A549 (cell line): Measurements from ENCODE around the gene RABGAP1L. TPM values are rescaled to one million over a fixed set of nuclear protein-coding genes. Genes with fewer than 3 reads are reported as not detected.

Experiments
- ATAC-seq, 2 experiments: fragments of 200-7000 bp in 1 of 2; fragments of >200 bp in 1 of 2; cut with Nextera tagmentation in 1 of 2; cut with Tn5 transposase in 1 of 2; 3 replicates each; pipeline versions ENCODE4 v1.8.0 to v1.9.1; 2018 to 2020; ENCODE audit warnings: mild to moderate bottlenecking in 1 of 2, moderate library complexity in 1 of 2
- CTCF ChIA-PET: fragments of 300-600 bp; sonication (Branson Sonifier 250); formaldehyde crosslinking; extraction: SDS; loops from one replicate; lab custom pipeline; 2021; ENCODE audit warnings: antibody characterized with exemption, inconsistent platforms; lab: Yijun Ruan, JAX
- POLR2A ChIA-PET: fragments of 350-600 bp; formaldehyde crosslinking; extraction: SDS; loops from one replicate; lab custom pipeline; 2021; ENCODE audit warnings: antibody characterized with exemption, inconsistent platforms; lab: Yijun Ruan, JAX
- DNase-seq, 2 experiments: peaks; one replicate each; pipeline versions ENCODE4 v3.0.0 to v3.0.0-alpha.2; 2011 to 2016; ENCODE audit warnings: low read depth in 1 of 2, low spot score in 1 of 2
- FAIRE-seq: peaks from 2 replicates; lab custom pipeline; 2011; peaks lifted over from hg19 to GRCh38; lab: Jason Lieb, UNC
- H3K27ac ChIP-seq, 2 experiments: fragments of >200 bp; sonication (Bioruptor Twin); formaldehyde crosslinking; 3 replicates each; pipeline ENCODE4 v1.5.1; 2016 to 2017
- H3K4me1 ChIP-seq: fragments of >200 bp; sonication (Bioruptor Twin); formaldehyde crosslinking; 3 replicates; pipeline ENCODE4 v1.6.1; 2016
- H3K4me2 ChIP-seq: fragments of >200 bp; sonication (Bioruptor Twin); formaldehyde crosslinking; 3 replicates; pipeline ENCODE4 v1.6.1; 2016
- H3K4me3 ChIP-seq: fragments of >200 bp; sonication (Bioruptor Twin); formaldehyde crosslinking; 3 replicates; pipeline ENCODE4 v1.5.1; 2016
- H3K9me3 ChIP-seq: fragments of >200 bp; sonication (Bioruptor Twin); formaldehyde crosslinking; 3 replicates; pipeline ENCODE4 v1.6.1; 2016
- CBX8 ChIP-seq: fragments of 200-600 bp; sonication (generic); IDR thresholded peaks from 2 replicates; pipeline ENCODE4 v1.6.1; 2016
- CHD4 ChIP-seq: fragments of 200-600 bp; sonication (generic); IDR thresholded peaks from 2 replicates; pipeline ENCODE4 v1.6.1; 2016; ENCODE audit warnings: antibody characterized with exemption, mild to moderate bottlenecking, borderline replicate concordance
- EP300 ChIP-seq, 2 experiments: fragments of >200 bp; sonication (Bioruptor Twin); formaldehyde crosslinking; IDR thresholded peaks; 2 replicates in 1 of 2; 3 replicates in 1 of 2; pipeline ENCODE4 v1.6.1; 2016 to 2017
- HDAC2 ChIP-seq: fragments of 200-600 bp; sonication (generic); IDR thresholded peaks from 2 replicates; pipeline ENCODE4 v1.6.1; 2016
- HEYL ChIP-seq: fragments of 250-450 bp; sonication (Bioruptor Pico); IDR thresholded peaks from 2 replicates; pipeline ENCODE4 v1.8.0; 2021; ENCODE audit warnings: mild to moderate bottlenecking, moderate library complexity
- HOXA7 ChIP-seq: fragments of 250-450 bp; sonication (Bioruptor Pico); IDR thresholded peaks from 2 replicates; pipeline ENCODE4 v1.5.0; 2020; ENCODE audit warnings: mild to moderate bottlenecking, moderate library complexity
- JUNB ChIP-seq: fragments of >200 bp; sonication (Bioruptor Twin); formaldehyde crosslinking; IDR thresholded peaks from 2 replicates; pipeline ENCODE4 v1.6.1; 2016
- KDM1A ChIP-seq: fragments of 200-600 bp; sonication (generic); IDR thresholded peaks from 2 replicates; pipeline ENCODE4 v1.6.1; 2016; ENCODE audit warnings: low read depth, mild to moderate bottlenecking
- KDM5A ChIP-seq: fragments of 200-600 bp; sonication (generic); IDR thresholded peaks from 2 replicates; pipeline ENCODE4 v1.6.1; 2016; ENCODE audit warnings: antibody characterized with exemption, mild to moderate bottlenecking
- MAFK ChIP-seq: fragments of 450-650 bp; IDR thresholded peaks from 2 replicates; pipeline ENCODE4 v1.6.1; 2014; ENCODE audit not compliant: partially characterized antibody
- NFE2L2 ChIP-seq: fragments of 150-350 bp; conservative IDR thresholded peaks from 2 replicates; pipeline ENCODE4 v1.6.1; 2014; ENCODE audit warnings: low read length
- NR3C1 ChIP-seq: fragments of >200 bp; sonication (Bioruptor Twin); formaldehyde crosslinking; IDR thresholded peaks from 3 replicates; pipeline ENCODE4 v1.6.1; 2017
- RARB ChIP-seq: fragments of 250-450 bp; sonication (Bioruptor Pico); IDR thresholded peaks from 2 replicates; pipeline ENCODE4 v1.8.0; 2021; ENCODE audit warnings: mild to moderate bottlenecking, moderate library complexity
- RFX5 ChIP-seq: fragments of 450-650 bp; IDR thresholded peaks from 2 replicates; pipeline ENCODE4 v1.7.1; 2014; ENCODE audit warnings: antibody characterized with exemption, mild to moderate bottlenecking, moderate library complexity
- SMC3 ChIP-seq: fragments of >200 bp; sonication (Bioruptor Twin); formaldehyde crosslinking; IDR thresholded peaks from 3 replicates; pipeline ENCODE4 v1.6.1; 2018; ENCODE audit warnings: inconsistent platforms
- SREBF2 ChIP-seq: fragments of 450-650 bp; IDR thresholded peaks from 2 replicates; pipeline ENCODE4 v1.6.1; 2014; ENCODE audit warnings: mild to moderate bottlenecking, moderate library complexity
- TFCP2L1 ChIP-seq: fragments of 250-450 bp; sonication (Bioruptor Pico); IDR thresholded peaks from 2 replicates; pipeline ENCODE4 v1.5.0; 2021; ENCODE audit warnings: mild to moderate bottlenecking
- WGBS: methylation state at CpG from one replicate; pipeline ENCODE4 v1.1.6; 2017; ENCODE audit errors: missing lambda C conversion rate; 5-methylcytosine and 5-hydroxymethylcytosine counted together
- polyA plus RNA-seq, 4 experiments: library from polyadenylated mRNA; depleted of rRNA in 3 of 4; stranded (reverse); fragments of >200 nt; fragmentation: RNase III in 1 of 4; extraction: RNeasy Plus Mini Kit Qiagen cat#74134 plus additional on column Dnase treatment in 1 of 4; gene quantifications; 2 replicates in 3 of 4; 3 replicates in 1 of 4; pipeline ENCODE4 v1.2.3, GENCODE V29; 2011 to 2017
- TF ChIP-seq, protein P1 (sequence below): fragments of >200 bp; sonication (Bioruptor Twin); formaldehyde crosslinking; IDR thresholded peaks from 2 replicates; pipeline ENCODE4 v1.6.1; 2016
- TF ChIP-seq, protein P2 (sequence below): fragments of >200 bp; sonication (Bioruptor Twin); formaldehyde crosslinking; IDR thresholded peaks from 3 replicates; pipeline ENCODE4 v1.6.1; 2016
- TF ChIP-seq, protein P3 (sequence below): fragments of 200-600 bp; sonication (generic); IDR thresholded peaks from 2 replicates; pipeline ENCODE4 v1.6.1; 2016; ENCODE audit warnings: antibody characterized with exemption, mild to moderate bottlenecking, moderate library complexity

The RABGAP1L gene
- polyA plus RNA-seq, 2 of the 4 experiments (the other 2 are of a cell fraction) = 8.2 to 18.6 TPM

DNA sequence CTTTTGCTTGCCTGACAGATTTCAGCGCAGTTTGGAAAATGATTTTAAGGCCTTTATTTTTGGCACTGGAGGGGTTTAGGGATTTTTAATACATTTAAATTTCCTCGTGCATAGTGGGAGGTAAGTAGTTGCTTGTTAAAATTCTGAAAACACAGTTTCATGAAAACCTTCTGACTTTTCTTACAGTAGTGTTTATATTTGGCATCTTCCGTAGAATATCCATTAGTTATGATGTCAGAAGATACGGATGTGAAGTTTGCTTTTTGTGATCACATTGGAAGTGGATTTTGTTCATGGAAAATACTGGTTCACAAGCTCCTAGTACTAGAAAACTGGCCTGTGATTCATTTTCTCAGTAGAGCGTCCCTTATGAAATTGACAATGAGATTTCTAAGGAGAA is 1.3 kb downstream of the RABGAP1L start:
- WGBS = 88% methylated on average over 5 of the region's 5 CpGs
- DNase-seq = no peak
- TF ChIP-seq MAFK = no peak
- ChIA-PET POLR2A (interaction anchor here (0.9 kb wide), 1 partner anchor 292 kb away, joined by 4 read pairs; the partner anchor contains the start of genes GAS5 and ZBTB37), CTCF (no interaction called here)
- no peak overlapping the region for H3K27ac ChIP-seq
- no peaks in the 10 kb centered on the region for H3K9me3 ChIP-seq
- peak overlapping the region; percentile 93 for H3K4me3 ChIP-seq
- no peak for FAIRE-seq
- peaks cover 11% of the 10 kb centered on the region for H3K4me1 ChIP-seq
- peak overlapping the region; percentile 93 for H3K4me2 ChIP-seq
- ATAC-seq = no peak

DNA sequence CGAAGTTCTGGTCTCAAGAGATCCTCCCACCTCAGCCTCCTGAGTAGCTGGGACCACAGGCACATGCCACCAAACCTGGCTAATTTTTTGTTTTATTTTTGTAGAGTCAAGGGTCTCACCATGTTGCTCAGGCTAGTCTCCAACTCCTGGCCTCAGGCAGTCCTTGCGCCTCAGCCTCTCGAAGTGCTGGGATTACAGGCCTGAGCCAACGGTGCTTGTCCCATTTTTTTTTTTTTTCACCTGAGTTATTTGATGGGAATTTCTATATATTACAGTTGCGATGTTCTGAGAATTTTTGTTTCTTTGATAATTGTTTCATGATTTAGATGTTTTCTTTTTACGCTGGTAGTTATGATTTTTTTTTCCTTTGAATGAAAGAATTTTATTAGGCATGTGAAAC is 2.5 kb downstream of the RABGAP1L start:
- FAIRE-seq = no peak
- TF ChIP-seq HEYL (CRISPR knock-in tag) (no peak), NFE2L2 (no peak), SMC3 (no peak), KDM1A (no peak), EP300 (IDR thresholded peaks at IDR 0.05) (no peak), HDAC2 (no peak), CHD4 (no peak)

DNA sequence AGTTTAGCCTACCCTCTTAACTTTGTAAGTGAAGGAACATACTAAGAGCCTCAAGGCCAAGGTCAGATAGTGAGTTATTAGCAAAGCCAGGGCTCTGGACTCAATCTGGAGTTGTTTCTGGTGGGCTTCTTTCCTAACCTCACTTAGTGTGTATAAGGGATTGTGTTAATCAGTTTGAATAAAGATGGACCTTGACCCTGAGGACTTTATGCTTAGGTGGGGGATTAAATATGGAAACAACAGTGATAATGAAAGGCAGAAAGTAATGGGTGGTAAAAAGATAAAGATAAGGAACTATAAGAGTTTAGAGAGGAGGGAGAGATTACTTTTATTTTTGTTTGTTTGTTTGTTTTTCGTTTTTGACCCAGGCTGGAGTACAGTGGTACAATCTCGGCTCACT is 5.5 kb downstream of the RABGAP1L start:
- Histone ChIP-seq H3K27ac (no peak overlapping the region), H3K4me2 (no peak overlapping the region), H3K4me1 (peaks cover 5% of the 10 kb centered on the region), H3K4me3 (no peak overlapping the region), H3K9me3 (no peaks in the 10 kb centered on the region)
- no peak for FAIRE-seq
- DNase-seq = no peak
- CTCF ChIA-PET = no interaction called here
- WGBS = 86% methylated on average over 2 of the region's 2 CpGs
- POLR2A ChIA-PET = no interaction called here
- TF ChIP-seq, protein P1, sequence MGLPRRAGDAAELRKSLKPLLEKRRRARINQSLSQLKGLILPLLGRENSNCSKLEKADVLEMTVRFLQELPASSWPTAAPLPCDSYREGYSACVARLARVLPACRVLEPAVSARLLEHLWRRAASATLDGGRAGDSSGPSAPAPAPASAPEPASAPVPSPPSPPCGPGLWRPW = no peak
- TF ChIP-seq, protein P2, sequence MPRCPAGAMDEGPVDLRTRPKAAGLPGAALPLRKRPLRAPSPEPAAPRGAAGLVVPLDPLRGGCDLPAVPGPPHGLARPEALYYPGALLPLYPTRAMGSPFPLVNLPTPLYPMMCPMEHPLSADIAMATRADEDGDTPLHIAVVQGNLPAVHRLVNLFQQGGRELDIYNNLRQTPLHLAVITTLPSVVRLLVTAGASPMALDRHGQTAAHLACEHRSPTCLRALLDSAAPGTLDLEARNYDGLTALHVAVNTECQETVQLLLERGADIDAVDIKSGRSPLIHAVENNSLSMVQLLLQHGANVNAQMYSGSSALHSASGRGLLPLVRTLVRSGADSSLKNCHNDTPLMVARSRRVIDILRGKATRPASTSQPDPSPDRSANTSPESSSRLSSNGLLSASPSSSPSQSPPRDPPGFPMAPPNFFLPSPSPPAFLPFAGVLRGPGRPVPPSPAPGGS = no peak
- TF ChIP-seq SREBF2 (no peak), JUNB (no peak), MAFK (no peak), KDM5A (no peak), RFX5 (no peak), NR3C1 (no peak), TFCP2L1 (no peak)
- ATAC-seq = no peak

More for the DNA sequence above, 2.5 kb downstream of the RABGAP1L start:
- Histone ChIP-seq H3K4me3 (no peak overlapping the region), H3K27ac (no peak overlapping the region), H3K4me1 (peaks cover 11% of the 10 kb centered on the region), H3K9me3 (no peaks in the 10 kb centered on the region), H3K4me2 (no peak overlapping the region)
- ATAC-seq = no peak
- WGBS = 92% methylated on average over 6 of the region's 6 CpGs
- no peak for DNase-seq
- ChIA-PET CTCF (no interaction called here), POLR2A (no interaction called here)

DNA sequence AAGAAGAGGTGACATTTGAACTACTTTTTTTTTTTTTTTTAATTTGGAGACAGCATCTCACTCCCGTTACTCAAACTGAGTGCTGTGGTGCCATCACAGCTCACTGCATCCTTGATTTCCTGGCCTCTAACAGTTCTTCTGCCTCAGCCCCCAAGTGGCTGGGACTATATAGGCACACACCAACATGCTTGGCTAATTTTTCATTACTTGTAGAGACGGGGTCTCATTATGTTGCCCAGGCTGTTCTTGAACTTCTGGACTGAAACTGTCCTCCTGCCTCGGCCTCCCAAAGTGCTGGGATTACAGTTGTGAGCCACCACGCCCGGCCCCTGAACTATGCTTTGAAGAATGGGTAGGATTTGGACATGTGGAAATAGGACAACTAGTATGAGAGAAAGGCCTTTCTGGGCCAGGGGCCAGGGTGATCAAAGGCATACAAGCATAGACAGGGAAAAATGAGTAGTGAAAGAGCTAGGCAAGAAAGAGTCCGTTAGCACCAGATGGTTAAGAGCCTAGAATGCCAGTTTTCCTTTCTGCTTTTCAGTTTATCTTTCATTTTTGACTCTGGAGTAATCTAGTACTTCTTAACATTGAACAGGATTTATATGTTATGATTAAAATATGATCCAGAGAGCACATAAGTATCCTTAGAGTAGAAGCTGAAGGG is 6.3 kb downstream of the RABGAP1L start:
- no peak for TF ChIP-seq HOXA7 (CRISPR knock-in tag)
- TF ChIP-seq CBX8 = no peak
- no peak for TF ChIP-seq RARB
- TF ChIP-seq, protein P3, sequence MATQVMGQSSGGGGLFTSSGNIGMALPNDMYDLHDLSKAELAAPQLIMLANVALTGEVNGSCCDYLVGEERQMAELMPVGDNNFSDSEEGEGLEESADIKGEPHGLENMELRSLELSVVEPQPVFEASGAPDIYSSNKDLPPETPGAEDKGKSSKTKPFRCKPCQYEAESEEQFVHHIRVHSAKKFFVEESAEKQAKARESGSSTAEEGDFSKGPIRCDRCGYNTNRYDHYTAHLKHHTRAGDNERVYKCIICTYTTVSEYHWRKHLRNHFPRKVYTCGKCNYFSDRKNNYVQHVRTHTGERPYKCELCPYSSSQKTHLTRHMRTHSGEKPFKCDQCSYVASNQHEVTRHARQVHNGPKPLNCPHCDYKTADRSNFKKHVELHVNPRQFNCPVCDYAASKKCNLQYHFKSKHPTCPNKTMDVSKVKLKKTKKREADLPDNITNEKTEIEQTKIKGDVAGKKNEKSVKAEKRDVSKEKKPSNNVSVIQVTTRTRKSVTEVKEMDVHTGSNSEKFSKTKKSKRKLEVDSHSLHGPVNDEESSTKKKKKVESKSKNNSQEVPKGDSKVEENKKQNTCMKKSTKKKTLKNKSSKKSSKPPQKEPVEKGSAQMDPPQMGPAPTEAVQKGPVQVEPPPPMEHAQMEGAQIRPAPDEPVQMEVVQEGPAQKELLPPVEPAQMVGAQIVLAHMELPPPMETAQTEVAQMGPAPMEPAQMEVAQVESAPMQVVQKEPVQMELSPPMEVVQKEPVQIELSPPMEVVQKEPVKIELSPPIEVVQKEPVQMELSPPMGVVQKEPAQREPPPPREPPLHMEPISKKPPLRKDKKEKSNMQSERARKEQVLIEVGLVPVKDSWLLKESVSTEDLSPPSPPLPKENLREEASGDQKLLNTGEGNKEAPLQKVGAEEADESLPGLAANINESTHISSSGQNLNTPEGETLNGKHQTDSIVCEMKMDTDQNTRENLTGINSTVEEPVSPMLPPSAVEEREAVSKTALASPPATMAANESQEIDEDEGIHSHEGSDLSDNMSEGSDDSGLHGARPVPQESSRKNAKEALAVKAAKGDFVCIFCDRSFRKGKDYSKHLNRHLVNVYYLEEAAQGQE = no peak
- no peak for FAIRE-seq
- Histone ChIP-seq H3K4me1 (peaks cover under 1% of the 10 kb centered on the region; the same call in 1 of the 3 replicates), H3K9me3 (no peaks in the 10 kb centered on the region), H3K4me3 (no peak overlapping the region), H3K4me2 (no peak overlapping the region), H3K27ac (no peak overlapping the region)
- WGBS = 92% methylated on average over 6 of the region's 6 CpGs
- CTCF ChIA-PET = no interaction called here
- POLR2A ChIA-PET = no interaction called here
- no peak for DNase-seq
- ATAC-seq = peak; percentile 62 to 67; a peak in 5 of 6 replicates
